Measurements from ENCODE around the gene TCF7.

TCF7 gene

DNA sequence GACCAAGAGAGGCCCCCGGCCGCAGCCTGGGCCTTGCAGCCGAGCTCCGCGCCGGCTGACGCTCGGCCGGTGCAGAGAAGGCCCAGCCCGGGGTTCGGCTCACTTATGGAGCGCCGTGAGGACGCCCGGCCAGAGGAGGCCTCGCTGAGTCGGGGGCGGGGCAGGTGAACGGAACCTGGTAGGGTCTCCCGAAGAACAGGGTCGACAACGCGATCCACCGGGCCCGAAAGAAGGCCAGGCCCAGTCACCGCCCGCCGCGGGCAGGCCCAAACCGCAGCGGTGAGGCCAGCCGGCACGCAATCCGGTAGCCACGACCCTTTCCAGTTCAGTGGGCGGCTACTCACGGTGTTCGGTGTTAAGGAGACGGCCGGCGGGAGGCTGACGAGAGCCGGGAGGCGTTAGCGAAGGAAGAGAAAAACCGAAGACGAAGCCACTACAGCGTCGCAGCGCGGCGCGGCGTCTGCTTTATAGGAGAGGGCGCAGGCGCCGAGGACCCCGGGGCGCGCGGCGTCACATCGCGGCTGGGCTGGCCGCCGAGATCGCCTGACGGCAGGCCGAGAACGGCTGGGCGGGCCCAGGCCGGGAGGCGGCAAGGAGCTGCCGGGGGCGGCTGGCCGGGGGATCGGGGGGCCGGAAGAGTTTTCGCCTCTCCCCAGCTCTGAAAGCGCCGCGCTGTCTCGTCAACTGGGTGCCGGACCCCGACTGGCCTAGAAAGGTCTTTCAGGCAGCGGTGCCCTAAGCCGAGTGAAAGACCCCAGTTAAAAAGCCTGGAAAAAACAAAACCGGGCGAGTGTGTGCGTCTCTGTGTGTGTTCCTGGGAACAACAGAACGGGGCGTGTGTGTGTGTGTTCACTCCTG lies 62.3 kb downstream of the TCF7 start, which contains the start of gene SKP1:
Gene SKP1, minus strand, starts transcription at position 440 of the 858 bp plus-strand sequence. CDS start 2,928 bp downstream, outside the sequence.
- peak; percentile 94 for DNase-seq (ENCODE audit: low spot score)
- TF ChIP-seq, protein P1, sequence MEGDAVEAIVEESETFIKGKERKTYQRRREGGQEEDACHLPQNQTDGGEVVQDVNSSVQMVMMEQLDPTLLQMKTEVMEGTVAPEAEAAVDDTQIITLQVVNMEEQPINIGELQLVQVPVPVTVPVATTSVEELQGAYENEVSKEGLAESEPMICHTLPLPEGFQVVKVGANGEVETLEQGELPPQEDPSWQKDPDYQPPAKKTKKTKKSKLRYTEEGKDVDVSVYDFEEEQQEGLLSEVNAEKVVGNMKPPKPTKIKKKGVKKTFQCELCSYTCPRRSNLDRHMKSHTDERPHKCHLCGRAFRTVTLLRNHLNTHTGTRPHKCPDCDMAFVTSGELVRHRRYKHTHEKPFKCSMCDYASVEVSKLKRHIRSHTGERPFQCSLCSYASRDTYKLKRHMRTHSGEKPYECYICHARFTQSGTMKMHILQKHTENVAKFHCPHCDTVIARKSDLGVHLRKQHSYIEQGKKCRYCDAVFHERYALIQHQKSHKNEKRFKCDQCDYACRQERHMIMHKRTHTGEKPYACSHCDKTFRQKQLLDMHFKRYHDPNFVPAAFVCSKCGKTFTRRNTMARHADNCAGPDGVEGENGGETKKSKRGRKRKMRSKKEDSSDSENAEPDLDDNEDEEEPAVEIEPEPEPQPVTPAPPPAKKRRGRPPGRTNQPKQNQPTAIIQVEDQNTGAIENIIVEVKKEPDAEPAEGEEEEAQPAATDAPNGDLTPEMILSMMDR (IDR thresholded peaks at IDR 0.05; ENCODE audit: borderline replicate concordance, control extremely low read depth, extremely low read depth, insufficient read depth, missing control alignments), result no peak
- in situ Hi-C loops (cut with MboI; ENCODE audit: low sequenced_read_pairs, unreplicated experiment), result no loop called here

DNA sequence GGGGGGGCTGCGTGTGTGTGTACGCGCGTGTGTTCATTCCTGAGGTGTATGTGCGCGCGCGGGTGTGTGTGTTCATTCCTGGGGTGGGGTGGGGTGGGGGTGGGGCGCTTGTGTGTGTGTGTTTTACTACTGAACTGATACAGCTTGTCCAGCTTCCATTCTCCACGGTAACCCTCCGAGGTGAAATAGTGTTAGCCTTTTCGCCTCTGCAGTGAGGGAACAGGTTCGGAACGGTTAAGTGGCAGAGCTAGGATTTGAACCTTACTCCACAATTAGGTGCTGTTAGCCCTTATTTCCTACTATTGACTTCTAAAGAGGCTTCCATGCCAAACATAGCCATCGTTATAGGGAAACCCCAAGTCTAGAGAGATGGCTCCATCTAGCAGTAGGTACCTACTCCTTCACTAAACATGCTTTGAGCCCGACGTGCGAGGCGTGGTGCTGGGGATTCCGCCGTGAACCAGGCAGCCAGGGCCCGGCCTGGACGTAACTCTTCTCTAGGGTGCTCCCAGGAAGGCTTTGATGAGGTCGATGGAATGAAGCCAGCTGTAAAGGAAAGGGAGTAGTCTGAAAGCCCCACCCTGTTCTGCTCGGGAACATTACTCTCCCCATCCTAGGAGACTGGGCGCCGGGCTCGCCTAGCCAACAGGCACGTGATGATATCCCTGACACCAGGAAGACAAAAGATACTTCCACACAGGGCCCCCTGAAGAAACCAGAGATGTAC lies 63.1 kb downstream of the TCF7 start:
- in situ Hi-C loops (cut with MboI; ENCODE audit: low sequenced_read_pairs, unreplicated experiment), result no loop called here
- TF ChIP-seq, protein P1 (IDR thresholded peaks at IDR 0.05; ENCODE audit: borderline replicate concordance, control extremely low read depth, extremely low read depth, insufficient read depth, missing control alignments), result no peak
- DNase-seq (ENCODE audit: low spot score), result no peak

DNA sequence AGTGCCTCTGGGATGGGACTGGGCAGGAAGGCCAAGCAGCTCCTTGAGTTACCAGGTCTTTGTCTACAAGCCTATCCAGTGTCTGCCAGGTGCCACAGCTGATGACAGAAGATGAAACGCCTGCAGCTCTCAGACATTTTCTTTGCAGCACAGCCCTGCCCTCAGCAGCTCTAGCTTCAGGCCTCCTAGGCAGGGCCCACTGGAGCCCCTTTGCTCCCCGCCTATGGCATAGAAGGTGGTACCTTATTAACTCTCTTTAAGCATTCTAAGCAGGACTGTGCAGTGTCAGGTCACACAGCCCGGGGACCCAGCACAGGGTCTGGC lies 63.6 kb downstream of the TCF7 start:
- in situ Hi-C loops (cut with MboI; ENCODE audit: low sequenced_read_pairs, unreplicated experiment), result no loop called here
- TF ChIP-seq, protein P1 (IDR thresholded peaks at IDR 0.05; ENCODE audit: borderline replicate concordance, control extremely low read depth, extremely low read depth, insufficient read depth, missing control alignments), result no peak
- no peak for DNase-seq (ENCODE audit: low spot score)

DNA sequence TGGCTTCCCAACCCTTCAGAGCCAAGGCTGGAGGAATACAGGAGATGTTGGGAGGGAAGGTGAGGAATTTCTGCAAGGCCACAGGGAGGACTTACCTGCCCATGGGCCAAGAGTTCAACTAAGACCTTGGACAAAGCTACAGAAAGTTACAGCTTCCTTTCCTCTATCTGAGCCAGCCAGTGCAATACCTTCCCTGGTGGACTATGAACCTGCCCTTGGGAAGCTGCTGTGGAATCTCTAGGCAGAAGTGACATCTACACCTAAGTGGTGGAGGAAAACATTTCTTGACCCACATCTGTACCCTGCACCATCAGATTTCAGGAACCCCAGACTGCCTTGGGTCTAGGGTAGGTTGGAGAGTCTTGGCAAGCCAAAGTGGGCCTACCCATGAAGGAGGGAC lies 69.0 kb downstream of the TCF7 start:
- TF ChIP-seq, protein P1 (IDR thresholded peaks at IDR 0.05; ENCODE audit: borderline replicate concordance, control extremely low read depth, extremely low read depth, insufficient read depth, missing control alignments), result no peak
- DNase-seq (ENCODE audit: low spot score), result no peak
- in situ Hi-C loops (cut with MboI; ENCODE audit: low sequenced_read_pairs, unreplicated experiment), result loop anchor here (10.0 kb wide), 1 partner anchor 101 kb away; no protein-coding TSS in a partner anchor

DNA sequence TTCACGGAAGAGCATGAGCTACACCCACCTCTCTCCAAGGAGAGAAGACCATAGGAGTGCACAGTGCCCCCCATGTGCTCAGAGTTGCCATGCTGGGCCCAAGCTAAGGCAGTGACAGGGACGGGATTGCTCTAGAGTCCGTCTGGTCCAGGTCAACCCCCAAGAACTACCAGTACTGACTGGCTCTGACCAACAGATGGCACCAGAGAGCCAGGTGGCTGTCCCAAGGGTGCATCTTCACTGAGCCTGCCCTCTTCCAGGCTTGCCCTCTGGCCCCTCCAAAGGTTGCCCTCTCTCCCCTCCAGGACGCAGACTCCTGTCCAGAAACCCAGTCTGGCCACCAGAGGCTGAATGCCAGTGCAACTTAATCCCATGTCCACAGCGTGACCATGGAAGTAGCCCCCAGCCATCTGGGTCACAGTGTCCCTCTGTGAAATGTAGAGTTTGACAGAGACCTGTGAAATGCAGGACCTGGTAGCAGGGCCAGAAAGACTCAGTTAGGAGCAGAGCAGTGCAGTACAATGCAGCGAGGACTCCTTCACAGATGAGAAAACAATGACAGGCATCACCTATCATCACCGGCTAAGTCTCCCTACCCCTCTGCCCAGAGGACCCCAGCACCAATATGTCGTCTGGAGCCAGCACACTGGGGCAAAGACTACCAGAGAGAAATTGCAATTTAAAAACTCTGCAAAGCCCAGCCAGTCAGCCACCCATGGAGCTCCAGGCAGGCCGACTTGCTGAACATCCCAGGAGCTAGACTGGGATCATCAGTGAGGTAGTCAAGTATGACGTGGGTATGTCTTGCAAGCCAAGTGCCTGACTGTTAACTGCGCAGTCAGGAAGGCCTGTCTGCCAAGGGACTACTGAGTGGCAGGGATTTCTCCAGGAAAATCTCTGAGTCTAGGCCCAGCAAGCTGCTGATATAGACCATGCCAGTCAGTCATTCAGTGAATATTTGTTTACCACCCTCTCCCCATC lies 70.0 kb downstream of the TCF7 start:
- in situ Hi-C loops (cut with MboI; ENCODE audit: low sequenced_read_pairs, unreplicated experiment), result loop anchor here (10.0 kb wide), 1 partner anchor 100 kb away; no protein-coding TSS in a partner anchor

More for the DNA sequence above, 70.0 kb downstream of the TCF7 start:
- DNase-seq (ENCODE audit: low spot score), result peak; percentile 82
- TF ChIP-seq, protein P1 (IDR thresholded peaks at IDR 0.05; ENCODE audit: borderline replicate concordance, control extremely low read depth, extremely low read depth, insufficient read depth, missing control alignments), result peak; percentile 91

Measured in GM13976 (cell line).